ENCODE measurements around the gene TEK. TPM values are rescaled to one million over a fixed set of nuclear protein-coding genes. Genes with fewer than 3 reads are reported as not detected.

The TEK gene
- total and polyA plus RNA-seq, 2 experiments from 2014 or later: 1.9 to 9.4 TPM

DNA sequence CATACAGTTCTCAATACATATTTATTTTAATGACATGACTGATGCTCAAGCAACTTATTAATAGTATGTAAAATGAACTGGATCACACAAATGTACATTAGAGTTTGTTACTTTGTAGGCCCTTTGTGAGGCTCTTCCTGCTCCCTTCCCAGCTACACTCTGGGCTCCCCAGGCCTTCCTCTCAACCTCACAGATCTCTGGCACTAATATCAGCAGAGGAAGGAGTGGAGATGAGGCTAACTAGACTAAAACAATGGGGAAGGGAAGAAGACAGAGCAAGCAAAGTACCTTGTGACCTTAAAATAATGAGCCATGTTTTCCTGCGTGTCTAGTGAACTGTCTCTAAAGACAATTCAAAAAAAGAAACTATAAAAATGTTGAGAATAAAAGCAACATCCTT is 30.3 kb upstream of the TEK start (continued):
- TF ChIP-seq, protein P1, sequence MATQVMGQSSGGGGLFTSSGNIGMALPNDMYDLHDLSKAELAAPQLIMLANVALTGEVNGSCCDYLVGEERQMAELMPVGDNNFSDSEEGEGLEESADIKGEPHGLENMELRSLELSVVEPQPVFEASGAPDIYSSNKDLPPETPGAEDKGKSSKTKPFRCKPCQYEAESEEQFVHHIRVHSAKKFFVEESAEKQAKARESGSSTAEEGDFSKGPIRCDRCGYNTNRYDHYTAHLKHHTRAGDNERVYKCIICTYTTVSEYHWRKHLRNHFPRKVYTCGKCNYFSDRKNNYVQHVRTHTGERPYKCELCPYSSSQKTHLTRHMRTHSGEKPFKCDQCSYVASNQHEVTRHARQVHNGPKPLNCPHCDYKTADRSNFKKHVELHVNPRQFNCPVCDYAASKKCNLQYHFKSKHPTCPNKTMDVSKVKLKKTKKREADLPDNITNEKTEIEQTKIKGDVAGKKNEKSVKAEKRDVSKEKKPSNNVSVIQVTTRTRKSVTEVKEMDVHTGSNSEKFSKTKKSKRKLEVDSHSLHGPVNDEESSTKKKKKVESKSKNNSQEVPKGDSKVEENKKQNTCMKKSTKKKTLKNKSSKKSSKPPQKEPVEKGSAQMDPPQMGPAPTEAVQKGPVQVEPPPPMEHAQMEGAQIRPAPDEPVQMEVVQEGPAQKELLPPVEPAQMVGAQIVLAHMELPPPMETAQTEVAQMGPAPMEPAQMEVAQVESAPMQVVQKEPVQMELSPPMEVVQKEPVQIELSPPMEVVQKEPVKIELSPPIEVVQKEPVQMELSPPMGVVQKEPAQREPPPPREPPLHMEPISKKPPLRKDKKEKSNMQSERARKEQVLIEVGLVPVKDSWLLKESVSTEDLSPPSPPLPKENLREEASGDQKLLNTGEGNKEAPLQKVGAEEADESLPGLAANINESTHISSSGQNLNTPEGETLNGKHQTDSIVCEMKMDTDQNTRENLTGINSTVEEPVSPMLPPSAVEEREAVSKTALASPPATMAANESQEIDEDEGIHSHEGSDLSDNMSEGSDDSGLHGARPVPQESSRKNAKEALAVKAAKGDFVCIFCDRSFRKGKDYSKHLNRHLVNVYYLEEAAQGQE (IDR thresholded peaks at IDR 0.05; ENCODE audit: unreplicated experiment): no peak
- no peak for TF ChIP-seq ZNF114 (CRISPR knock-in tag; IDR thresholded peaks at IDR 0.05)
- TF ChIP-seq JUNB (IDR thresholded peaks at IDR 0.05; ENCODE audit: unreplicated experiment): no peak

DNA sequence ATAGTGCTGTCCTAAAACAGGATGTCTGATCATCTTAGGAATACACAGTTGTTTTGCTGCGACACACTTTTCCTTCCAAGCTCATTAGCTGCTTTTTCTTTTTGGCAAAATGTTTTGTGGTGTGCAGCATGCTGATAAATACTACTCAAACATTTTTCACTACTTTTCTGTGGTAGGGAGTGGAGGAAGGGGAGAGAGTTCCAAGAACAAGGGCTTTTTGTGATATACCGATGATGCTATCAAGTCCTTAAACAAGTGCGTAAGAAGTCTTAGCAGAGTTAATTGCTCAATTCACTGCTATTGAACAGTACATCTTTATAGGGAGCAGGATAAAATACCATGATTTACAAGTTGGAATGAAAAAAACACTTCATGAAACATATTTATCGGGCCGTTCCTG is 23.6 kb upstream of the TEK start:
- Mint-ChIP-seq H3K4me3 (no peak overlapping the region), H3K27ac (no peak overlapping the region; the same call in 1 of the 2 replicates), H3K4me1 (no peaks in the 10 kb centered on the region), H3K36me3 (ENCODE audit: low read depth) (no peaks in the 10 kb centered on the region), H3K9me3 (no peaks in the 10 kb centered on the region), H3K27me3 (ENCODE audit: insufficient read depth, low read depth, poor library complexity) (no peaks in the 10 kb centered on the region)
- Histone ChIP-seq H3K9me2 (ENCODE audit: insufficient read depth) (no peaks in the 10 kb centered on the region), H3K4me3 (no peak overlapping the region), H3K27ac (ENCODE audit: low read depth) (no peak overlapping the region), H4K20me1 (replicated peaks; ENCODE audit: insufficient read depth) (no peaks in the 10 kb centered on the region), H3K79me2 (replicated peaks; ENCODE audit: insufficient read depth) (no peaks in the 10 kb centered on the region), H3K4me2 (no peak overlapping the region), H3K27me3 (ENCODE audit: insufficient read depth) (no peaks in the 10 kb centered on the region), H3F3A (replicated peaks; ENCODE audit: low read depth) (no peaks in the 10 kb centered on the region), H3K36me3 (ENCODE audit: insufficient read depth) (no peaks in the 10 kb centered on the region), H3K4me1 (ENCODE audit: insufficient read depth) (0 out of 2 replicates have a peak, but pooled peaks cover 6% of the 10 kb centered on the region), H2AFZ (no peak overlapping the region)
- ATAC-seq: no peak
- no peak for DNase-seq (ENCODE audit: low spot score)
- TF ChIP-seq, protein P2, sequence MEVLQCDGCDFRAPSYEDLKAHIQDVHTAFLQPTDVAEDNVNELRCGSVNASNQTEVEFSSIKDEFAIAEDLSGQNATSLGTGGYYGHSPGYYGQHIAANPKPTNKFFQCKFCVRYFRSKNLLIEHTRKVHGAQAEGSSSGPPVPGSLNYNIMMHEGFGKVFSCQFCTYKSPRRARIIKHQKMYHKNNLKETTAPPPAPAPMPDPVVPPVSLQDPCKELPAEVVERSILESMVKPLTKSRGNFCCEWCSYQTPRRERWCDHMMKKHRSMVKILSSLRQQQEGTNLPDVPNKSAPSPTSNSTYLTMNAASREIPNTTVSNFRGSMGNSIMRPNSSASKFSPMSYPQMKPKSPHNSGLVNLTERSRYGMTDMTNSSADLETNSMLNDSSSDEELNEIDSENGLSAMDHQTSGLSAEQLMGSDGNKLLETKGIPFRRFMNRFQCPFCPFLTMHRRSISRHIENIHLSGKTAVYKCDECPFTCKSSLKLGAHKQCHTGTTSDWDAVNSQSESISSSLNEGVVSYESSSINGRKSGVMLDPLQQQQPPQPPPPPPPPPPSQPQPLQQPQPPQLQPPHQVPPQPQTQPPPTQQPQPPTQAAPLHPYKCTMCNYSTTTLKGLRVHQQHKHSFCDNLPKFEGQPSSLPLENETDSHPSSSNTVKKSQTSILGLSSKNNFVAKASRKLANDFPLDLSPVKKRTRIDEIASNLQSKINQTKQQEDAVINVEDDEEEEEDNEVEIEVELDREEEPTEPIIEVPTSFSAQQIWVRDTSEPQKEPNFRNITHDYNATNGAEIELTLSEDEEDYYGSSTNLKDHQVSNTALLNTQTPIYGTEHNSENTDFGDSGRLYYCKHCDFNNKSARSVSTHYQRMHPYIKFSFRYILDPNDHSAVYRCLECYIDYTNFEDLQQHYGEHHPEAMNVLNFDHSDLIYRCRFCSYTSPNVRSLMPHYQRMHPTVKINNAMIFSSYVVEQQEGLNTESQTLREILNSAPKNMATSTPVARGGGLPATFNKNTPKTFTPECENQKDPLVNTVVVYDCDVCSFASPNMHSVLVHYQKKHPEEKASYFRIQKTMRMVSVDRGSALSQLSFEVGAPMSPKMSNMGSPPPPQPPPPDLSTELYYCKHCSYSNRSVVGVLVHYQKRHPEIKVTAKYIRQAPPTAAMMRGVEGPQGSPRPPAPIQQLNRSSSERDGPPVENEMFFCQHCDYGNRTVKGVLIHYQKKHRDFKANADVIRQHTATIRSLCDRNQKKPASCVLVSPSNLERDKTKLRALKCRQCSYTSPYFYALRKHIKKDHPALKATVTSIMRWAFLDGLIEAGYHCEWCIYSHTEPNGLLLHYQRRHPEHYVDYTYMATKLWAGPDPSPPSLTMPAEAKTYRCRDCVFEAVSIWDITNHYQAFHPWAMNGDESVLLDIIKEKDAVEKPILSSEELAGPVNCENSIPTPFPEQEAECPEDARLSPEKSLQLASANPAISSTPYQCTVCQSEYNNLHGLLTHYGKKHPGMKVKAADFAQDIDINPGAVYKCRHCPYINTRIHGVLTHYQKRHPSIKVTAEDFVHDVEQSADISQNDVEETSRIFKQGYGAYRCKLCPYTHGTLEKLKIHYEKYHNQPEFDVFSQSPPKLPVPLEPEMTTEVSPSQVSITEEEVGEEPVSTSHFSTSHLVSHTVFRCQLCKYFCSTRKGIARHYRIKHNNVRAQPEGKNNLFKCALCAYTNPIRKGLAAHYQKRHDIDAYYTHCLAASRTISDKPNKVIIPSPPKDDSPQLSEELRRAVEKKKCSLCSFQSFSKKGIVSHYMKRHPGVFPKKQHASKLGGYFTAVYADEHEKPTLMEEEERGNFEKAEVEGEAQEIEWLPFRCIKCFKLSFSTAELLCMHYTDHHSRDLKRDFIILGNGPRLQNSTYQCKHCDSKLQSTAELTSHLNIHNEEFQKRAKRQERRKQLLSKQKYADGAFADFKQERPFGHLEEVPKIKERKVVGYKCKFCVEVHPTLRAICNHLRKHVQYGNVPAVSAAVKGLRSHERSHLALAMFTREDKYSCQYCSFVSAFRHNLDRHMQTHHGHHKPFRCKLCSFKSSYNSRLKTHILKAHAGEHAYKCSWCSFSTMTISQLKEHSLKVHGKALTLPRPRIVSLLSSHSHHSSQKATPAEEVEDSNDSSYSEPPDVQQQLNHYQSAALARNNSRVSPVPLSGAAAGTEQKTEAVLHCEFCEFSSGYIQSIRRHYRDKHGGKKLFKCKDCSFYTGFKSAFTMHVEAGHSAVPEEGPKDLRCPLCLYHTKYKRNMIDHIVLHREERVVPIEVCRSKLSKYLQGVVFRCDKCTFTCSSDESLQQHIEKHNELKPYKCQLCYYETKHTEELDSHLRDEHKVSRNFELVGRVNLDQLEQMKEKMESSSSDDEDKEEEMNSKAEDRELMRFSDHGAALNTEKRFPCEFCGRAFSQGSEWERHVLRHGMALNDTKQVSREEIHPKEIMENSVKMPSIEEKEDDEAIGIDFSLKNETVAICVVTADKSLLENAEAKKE (CRISPR knock-in tag; IDR thresholded peaks at IDR 0.05): no peak
- TF ChIP-seq, protein P1 (IDR thresholded peaks at IDR 0.05; ENCODE audit: unreplicated experiment): no peak
- TF ChIP-seq ZNF114 (CRISPR knock-in tag; IDR thresholded peaks at IDR 0.05) (no peak), EZH2 (IDR thresholded peaks at IDR 0.05; ENCODE audit: low read depth, unreplicated experiment) (no peak), JUNB (IDR thresholded peaks at IDR 0.05; ENCODE audit: unreplicated experiment) (no peak)
- TF ChIP-seq, protein P3, sequence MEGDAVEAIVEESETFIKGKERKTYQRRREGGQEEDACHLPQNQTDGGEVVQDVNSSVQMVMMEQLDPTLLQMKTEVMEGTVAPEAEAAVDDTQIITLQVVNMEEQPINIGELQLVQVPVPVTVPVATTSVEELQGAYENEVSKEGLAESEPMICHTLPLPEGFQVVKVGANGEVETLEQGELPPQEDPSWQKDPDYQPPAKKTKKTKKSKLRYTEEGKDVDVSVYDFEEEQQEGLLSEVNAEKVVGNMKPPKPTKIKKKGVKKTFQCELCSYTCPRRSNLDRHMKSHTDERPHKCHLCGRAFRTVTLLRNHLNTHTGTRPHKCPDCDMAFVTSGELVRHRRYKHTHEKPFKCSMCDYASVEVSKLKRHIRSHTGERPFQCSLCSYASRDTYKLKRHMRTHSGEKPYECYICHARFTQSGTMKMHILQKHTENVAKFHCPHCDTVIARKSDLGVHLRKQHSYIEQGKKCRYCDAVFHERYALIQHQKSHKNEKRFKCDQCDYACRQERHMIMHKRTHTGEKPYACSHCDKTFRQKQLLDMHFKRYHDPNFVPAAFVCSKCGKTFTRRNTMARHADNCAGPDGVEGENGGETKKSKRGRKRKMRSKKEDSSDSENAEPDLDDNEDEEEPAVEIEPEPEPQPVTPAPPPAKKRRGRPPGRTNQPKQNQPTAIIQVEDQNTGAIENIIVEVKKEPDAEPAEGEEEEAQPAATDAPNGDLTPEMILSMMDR (conservative IDR thresholded peaks at IDR 0.05; ENCODE audit: low read depth in 2 of 2): no peak

All from GM23338 (cell line).